GM18507 (cell line): ENCODE results near the gene OSTN.
"Not testable (repeated sequence)": the region's sequence is repeated elsewhere in the genome, so short reads cannot be mapped to it uniquely, and the experiment has no call there.

Experiments used
- DNase-seq: peaks from one replicate; pipeline ENCODE4 v3.0.0; 2011; ENCODE audit warnings: low read depth; ENCODE audit not compliant: insufficient read length; ENCODE audit errors: extremely low spot score
- FAIRE-seq: peaks from 2 replicates; lab custom pipeline; 2011; peaks lifted over from hg19 to GRCh38; lab: Jason Lieb, UNC

OSTN gene, protein sequence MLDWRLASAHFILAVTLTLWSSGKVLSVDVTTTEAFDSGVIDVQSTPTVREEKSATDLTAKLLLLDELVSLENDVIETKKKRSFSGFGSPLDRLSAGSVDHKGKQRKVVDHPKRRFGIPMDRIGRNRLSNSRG

DNA sequence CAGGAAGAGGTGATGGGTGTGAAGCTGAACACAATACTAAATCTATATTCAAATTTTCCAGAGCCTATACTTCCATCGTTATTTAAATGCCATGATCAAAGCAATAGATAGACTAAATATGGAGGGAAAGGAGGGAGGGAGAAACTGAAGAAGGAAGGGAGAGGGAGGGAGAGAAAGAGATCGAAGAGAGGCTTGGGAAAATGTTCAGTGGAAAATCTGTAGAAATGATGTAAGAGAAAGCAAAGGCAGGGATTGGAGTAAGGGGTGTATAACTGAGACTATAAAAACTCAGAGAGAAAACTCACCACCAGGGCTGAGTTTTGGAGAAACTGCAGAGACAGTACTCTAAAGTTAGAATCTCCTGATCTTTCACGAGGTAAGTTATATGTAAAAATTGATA, at the start of gene OSTN:
Gene OSTN, plus strand, starts transcription at position 310 of the 400 bp plus-strand sequence. CDS start 13,292 bp downstream, outside the sequence.
- DNase-seq (no peak), FAIRE-seq (no peak)

DNA sequence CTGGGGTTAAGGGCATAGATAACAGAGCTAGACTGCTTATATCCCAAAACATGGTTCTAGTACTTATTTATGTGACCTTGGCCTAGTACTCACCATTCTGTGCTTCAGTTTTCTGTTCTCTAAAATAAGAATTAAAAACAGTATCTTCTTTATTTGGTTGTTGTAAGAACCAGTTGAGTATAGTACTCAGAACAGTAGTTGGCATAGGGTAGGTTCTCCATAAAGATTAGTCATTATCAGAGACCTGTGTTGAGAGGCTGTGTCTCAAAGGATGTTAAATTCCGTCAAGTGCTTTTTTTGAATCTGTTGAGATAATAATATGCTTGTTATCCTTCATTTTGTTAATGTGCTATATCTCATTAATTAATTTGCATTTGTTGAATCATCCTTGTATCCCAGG, 47.4 kb upstream of the OSTN start:
- FAIRE-seq = no peak
- no peak for DNase-seq

DNA sequence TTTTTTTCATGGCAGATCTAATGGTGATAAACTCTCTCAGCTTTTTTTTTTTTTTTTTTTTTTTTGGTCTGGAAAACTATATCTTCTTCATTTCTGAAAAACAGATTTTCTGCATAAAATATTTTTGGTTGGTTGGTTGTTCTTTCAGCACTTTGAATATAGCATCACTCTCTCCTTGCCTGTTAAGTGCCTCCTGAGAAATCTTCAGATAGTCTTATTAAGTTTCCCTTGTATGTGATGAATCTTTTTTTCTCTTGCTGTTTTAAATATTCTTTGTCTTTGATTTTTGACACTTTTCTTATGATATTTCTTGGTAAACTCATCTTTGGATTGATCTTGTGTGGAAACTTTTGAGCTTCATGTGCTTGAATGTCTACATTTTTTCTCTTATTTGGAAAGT, 44.2 kb upstream of the OSTN start:
- FAIRE-seq (no peak), DNase-seq (no peak)

DNA sequence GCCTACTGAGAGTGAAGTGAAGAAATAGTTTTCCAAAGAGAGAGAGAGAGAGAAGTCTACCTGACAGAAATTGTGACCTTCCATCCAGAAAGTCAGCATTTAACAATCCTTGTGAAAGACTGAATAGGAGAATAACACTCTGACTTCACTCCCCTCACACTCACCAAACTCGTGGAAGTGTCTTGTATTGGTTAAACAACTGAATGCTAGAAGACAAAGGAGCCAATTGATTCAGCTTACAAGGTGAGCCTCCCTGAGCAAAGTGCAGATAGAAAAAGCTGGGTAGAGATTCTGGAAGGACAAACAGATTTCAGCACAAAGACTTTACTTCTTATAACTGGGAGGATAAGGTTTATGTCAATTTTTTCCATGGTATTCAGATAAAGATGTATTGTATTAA, 40.8 kb upstream of the OSTN start:
- DNase-seq (no peak), FAIRE-seq (no peak)

DNA sequence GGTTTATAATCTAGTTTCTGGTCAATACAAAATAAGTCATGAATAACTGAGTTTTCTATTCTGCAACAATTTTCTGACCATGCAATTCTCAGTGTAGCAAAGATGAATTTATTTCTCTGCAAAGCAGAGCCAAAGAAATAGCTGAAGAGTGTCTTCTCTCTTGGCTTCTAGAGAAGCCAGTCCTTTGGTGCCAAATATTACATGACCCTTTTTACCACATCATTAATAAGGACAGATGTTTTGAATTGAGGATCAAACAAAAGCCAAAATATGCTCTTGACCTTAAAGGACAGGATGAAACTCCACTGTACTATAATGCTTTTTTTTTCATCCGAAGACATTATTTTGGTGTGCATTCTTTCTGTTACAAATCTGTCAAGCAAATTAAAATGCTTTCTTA, 40.2 kb upstream of the OSTN start:
- no peak for FAIRE-seq
- DNase-seq = no peak

DNA sequence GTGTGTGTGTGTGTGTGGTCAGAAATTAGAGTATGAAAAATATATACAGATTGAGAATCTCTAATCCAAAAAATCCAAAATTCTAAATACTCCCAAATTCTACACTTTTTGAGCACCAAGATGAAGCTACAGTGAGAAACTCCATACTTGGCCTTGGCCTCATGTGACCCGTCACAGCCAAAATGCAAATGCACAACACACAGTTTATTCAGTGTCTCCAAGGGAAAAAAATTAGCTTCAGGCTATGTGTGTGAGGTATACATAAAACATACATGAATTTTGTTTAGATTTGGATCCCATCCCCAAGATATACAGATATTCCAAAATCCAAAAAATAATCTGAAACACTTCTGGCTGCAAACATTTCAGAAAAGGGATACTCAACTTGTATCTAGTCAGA, 33.2 kb upstream of the OSTN start:
- FAIRE-seq (no peak), DNase-seq (no peak)

DNA sequence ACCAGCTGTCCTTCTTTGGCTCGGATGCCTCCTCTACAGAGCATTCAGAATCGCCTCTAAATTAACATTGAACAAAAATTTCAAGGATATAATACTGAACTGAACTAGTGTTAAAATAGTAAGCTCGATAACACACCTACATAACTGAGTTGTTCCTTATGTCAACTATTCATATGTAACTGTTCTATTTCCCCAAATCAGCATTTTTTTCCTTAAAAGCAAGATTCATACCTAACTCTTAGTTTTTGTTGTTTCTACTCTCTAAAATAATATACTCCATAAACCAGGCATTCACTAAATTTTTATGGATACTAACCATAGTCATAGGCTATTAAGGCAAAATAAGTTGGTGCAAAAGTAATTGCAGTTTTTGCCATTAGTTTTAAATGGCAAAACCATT, 32.7 kb upstream of the OSTN start:
- DNase-seq (no peak), FAIRE-seq (no peak)

DNA sequence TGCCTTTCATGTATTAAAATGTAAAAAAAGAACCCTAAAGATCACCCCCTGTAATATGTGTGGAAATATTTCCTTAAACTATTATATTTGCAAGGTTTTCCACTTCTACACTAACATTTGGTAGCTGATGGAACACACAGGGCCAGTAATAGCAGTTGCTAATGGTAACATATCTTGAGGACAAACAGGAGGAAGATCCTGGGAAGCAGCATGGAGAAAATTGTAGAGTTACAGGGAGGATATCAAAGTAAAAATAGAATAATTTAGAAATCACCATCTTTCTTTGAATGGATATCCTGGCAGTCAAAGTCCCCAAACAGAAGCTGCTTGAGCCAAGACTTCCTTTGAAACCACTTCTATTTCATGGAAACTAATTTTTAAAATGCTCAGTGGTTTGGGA, 29.5 kb upstream of the OSTN start:
- DNase-seq (no peak), FAIRE-seq (peak; percentile 24)

DNA sequence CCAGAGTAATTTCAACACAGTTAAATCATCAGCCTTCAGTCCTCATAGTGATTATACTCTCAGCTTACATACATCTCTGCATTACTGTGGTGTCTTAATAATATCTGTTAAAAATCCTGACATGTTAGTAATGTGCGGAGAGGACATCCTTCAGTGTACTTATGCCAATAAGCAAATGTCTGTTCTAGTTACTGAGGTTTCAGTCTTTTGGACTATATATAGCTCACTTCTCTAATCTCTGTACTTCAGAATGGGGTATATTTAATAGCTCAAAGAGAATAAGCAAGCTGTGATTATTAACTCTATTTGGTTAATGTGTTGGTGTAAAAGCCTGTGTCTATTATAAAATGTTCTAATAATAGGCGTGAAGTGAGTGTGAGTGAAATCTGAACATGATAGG, 28.9 kb upstream of the OSTN start:
- DNase-seq (no peak), FAIRE-seq (peak; percentile 18)

DNA sequence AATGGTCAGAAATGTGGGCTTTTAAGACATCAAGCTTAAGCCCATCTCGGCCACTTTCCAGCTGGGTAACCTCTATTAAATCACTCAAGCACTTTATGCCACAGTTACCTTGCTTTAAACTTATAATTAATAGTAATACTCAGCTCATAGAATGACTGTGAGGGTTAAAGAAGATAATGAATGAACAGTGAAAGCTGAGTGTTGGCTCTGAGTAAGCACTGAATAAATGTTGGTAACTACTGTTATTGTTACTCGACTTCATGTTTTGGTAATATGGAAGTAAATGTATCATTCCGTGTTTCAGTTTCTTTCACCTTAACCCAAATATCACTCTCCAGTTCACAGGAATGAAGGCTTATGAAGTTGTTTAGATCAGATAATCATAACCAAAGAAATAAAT, 23.9 kb upstream of the OSTN start:
- FAIRE-seq (no peak), DNase-seq (no peak)

DNA sequence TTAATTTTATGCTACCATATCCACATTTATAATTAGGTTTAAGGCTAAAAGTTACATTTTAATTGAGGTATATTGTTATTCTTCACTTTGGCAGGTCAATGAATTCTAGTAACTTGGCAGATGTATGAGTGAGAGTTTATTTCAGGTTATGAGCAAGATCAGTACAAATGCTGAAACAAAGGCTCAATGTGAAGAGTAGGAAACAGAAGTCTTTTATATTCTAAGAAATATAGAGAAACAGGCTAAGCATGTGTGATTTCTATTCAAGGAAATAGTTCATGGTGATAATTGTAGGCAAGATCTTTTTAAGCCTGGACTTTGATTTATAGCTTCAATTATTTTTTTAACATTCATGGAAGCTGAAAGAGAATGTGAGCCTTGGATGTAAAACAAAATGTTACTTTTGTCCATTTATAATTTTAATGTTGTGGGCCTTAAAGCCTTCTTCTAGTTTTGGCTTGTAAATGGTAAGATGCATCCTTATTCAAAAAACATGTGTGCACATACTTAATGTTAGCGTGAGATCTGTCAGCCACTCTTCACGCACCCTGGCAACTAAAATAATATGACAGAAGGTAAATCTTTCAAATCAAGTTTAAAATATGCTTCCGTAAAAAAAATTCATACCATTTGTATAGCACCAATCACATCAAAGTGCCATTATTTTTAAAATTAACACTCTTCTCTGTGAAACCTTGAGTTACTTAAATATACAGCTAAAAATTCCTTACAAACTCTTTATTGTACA, 22.8 kb upstream of the OSTN start:
- DNase-seq (no peak), FAIRE-seq (no peak)

DNA sequence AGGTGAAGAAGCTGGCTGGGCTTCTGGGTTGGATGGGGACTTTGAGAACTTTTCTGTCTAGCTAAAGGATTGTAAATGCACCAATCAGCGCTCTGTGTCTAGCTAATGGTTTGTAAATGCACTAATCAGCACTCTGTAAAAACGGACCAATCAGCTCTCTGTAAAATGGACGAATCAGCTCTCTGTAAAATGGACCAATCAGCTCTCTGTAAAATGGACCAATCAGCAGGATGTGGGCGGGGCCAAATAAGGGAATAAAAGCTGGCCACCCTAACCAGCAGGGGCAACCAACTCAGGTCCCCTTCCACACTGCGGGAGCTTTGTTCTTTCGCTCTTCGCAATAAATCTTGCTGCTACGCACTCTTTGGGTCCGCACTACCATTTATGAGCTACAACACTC, 13.7 kb upstream of the OSTN start:
- FAIRE-seq, DNase-seq: not testable (repeated sequence)

DNA sequence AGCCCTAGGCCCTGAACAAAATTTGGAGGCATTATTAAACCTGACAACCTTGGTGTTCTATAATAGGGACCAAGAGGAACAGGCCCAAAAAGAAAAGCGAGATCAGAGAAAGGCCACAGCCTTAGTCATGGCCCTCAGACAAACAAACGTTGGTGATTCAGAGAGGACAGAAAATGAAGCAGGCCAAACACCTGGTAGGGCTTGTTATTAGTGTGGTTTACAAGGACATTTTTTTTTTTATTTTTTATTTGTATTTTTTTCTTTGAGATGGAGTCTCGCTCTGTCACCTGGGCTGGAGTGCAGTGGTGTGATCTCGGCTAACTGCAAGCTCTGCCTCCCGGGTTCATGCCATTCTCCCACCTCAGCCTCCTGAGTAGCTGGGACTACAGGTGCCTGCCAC, 10.8 kb upstream of the OSTN start:
- not testable (repeated sequence) for FAIRE-seq

DNA sequence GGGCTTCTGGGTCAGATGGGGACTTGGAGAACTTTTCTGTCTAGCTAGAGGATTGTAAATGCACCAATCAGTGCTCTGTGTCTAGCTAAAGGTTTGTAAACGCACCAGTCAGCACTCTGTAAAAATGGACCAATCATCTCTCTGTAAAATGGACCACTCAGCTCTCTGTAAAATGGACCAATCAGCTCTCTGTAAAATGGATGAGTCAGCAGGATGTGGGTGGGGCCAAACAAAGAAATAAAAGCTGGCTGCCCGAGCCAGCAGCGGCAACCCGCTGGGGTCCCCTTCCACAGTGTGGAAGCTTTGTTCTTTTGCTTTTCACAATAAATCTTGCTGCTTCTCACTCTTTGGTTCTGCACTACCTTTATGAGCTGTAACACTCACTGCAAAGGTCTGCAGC, 6.8 kb upstream of the OSTN start:
- not testable (repeated sequence) for FAIRE-seq, DNase-seq

More for the DNA sequence above, 10.8 kb upstream of the OSTN start:
- DNase-seq = not testable (repeated sequence)

DNA sequence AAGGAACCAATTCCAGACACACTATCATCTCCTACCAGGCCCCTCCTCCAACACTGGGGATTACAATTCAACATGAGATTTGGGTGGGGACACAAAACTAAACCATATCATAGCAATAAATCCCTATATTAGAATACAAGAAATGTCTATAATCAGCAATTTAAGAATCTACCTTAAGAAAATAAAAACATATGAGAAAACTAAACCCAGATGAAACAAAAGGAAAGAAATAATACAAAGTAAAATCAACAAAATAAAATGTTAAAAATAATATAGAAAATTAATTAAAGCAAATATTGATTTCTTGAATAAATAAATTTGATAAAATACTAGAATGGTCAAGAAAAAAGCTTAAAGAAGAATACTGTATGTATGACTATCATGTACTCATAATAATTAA, 6.1 kb upstream of the OSTN start:
- no peak for DNase-seq
- no peak for FAIRE-seq

DNA sequence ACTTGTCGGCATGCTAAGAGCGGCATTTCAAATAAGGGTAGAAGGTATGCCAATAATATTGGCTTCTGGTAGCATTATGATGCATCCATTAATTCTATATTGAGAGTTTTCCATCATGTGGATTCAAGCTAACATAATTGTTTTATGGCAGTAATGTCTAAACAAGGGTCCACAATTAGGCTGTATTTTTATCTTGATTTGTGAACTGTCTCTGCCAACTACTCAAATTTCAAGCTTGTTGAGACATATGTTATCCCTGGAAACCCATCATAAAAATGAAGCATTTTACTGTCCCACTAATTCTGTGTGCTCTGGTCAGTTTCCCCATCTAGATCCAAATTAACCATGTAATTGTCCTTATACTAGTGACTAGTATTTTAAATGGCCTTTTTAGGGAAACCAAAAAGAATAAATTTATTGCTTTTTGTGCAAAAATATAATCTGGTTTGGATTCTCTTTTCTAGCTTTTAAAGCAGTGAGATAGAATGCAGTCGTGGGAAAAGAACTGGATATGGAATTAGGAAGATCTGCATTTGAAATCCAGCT, 1.2 kb upstream of the OSTN start:
- DNase-seq (no peak), FAIRE-seq (no peak)

DNA sequence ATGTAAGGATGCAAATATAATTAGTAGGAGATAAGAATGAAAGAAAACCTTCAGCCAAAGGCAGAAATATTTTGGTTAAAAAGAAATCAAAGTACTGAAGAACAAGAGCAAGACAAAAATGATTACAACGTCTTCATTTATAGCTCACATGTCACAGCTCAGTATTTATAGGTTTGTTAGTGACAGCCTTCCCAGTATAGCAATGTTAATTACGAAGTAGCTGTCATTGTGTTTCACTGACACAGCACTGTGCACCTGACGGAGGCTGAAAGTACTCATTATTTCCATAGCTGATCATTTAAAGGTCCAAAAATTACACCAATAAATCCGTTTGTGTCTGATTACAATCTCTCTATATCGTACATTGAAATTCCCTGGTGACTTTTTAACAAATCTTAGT, 561 bp upstream of the OSTN start:
- DNase-seq = no peak
- no peak for FAIRE-seq

DNA sequence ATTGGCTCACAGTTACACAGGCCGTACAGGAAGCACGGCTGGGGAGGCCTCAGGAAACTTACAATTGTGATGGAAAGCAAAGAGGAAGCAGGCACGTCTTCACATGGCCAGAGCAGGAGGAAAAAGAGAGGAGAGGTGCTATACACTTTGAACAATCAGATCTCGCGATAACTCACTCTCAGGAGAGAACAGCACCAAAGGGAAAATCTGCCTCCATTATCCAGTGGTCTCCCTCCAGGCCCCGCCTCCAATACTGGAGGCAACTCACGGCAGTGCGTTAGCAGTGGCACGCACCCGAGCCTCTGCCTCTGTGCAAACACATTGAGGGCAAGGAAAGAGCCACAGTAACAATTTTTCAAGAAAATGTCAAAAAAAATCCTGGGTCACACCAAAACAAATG, 11.0 kb downstream of the OSTN start:
- DNase-seq = no peak
- no peak for FAIRE-seq

DNA sequence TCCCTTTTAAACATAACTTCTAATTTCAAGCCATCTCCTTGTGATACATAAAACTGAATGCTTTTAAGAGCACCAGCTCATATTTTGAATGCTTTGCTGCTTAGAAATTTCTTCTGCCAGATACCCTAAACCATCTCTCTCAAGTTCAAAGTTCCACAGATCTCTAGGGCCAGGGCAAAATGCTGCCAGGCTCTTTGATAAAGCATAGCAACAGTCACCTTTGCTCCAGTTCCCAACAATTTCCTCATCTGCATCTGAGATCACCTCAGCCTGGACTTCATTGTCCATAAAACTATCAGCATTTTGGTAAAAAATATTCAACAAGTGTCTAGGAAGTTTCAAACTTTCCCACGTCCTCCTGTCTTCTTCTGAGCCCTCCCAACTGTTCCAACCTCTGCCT, 17.5 kb downstream of the OSTN start:
- no peak for FAIRE-seq
- no peak for DNase-seq

DNA sequence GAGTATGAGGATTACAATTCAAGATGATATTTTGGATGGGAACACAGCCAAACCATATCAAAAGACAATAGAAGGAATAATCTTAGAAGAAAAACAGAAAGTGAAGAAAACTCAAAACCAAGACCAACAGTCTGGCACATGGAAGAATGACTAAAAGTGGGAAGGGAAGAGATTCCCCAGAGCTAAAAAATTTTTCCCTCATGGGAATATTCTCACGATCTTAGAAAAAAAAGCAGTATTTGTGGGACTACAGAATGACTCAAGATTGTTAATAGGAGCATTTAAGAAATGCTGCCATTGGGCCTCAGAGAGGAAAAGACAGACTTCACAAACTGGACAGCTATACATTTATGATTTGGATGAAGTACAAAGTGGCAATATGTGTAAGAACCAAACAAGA, 18.3 kb downstream of the OSTN start:
- FAIRE-seq = no peak
- DNase-seq = no peak

DNA sequence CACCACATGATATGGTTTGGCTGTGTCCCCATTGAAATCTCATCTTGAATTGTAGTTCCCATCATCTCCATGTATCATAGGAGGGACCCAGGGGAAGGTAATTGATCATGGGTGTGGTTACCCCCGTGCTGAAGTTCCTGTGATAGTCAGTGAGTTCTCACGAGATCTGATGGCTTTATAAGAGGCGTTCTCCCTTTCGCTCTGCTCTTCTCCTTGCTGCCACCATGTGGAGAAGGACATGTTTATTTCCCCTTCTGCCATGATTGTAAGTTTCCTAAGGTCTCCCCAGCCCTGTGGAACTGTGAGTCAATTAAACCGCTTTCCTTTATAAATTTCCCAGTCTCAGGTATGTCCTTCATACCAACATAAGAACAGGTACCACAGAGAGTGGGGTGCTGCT, 21.9 kb downstream of the OSTN start:
- no peak for DNase-seq
- peak; percentile 56 for FAIRE-seq
